ENCODE results near the gene ATG9B.

GRCh38 chr7:151025924-151026671 lies 1.8 kb upstream of the ATG9B start:
- TF ChIP-seq CTCF (conservative IDR thresholded peaks at IDR 0.05; ENCODE audit: low read depth, low read length) (no peak), EZH2 (IDR thresholded peaks at IDR 0.05; ENCODE audit: low read length, unreplicated experiment) (no peak)
